Activated T-helper 1 cell treated with anti-CD3 and anti-CD28 coated beads, Interleukin-12 subunit alpha, Interleukin-12 subunit beta, Interleukin-2, Interleukin-4 antibody, amounts not matched to agents 30 ng/mL and 10 ng/mL and 1 ng/mL, durations not matched to agents 14 hours and 24 hours and 36 hours (primary cell): ENCODE measurements around the gene TEX26. TPM values are rescaled to one million over a fixed set of nuclear protein-coding genes. Genes with fewer than 3 reads are reported as not detected.

Experiments used
- DNase-seq: peaks from one replicate; pipeline ENCODE4 v3.0.0; 2021; ENCODE audit warnings: low spot score
- H3K27ac Mint-ChIP-seq: one replicate; pipeline ENCODE4 v1.8.0; 2021; ENCODE audit warnings: mild to moderate bottlenecking, mixed read lengths
- H3K27me3 Mint-ChIP-seq: one replicate; pipeline ENCODE4 v1.8.0; 2022; ENCODE audit warnings: mild to moderate bottlenecking, moderate library complexity, mixed read lengths; ENCODE audit not compliant: insufficient read depth
- H3K36me3 Mint-ChIP-seq: one replicate; pipeline ENCODE4 v1.8.0; 2021; ENCODE audit warnings: low read depth, mixed read lengths
- H3K4me1 Mint-ChIP-seq: one replicate; pipeline ENCODE4 v1.8.0; 2021; ENCODE audit warnings: low read depth, mixed read lengths
- H3K4me3 Mint-ChIP-seq: one replicate; pipeline ENCODE4 v1.8.0; 2021; ENCODE audit warnings: mild to moderate bottlenecking, moderate library complexity, mixed read lengths
- H3K9me3 Mint-ChIP-seq: one replicate; pipeline ENCODE4 v1.8.0; 2021; ENCODE audit warnings: mixed read lengths
- intact Hi-C: fragments of 100-400 bp; cut with micrococcal nuclease; formaldehyde crosslinking; loops from one replicate; pipeline ENCODE4 v1.15.1; 2024
- total RNA-seq: library from RNA; stranded (reverse); gene quantifications from 2 replicates; pipeline ENCODE4 v1.2.3, GENCODE V29; 2022

The TEX26 gene
- total RNA-seq, 1 donor from 2014 or later: not detected

DNA sequence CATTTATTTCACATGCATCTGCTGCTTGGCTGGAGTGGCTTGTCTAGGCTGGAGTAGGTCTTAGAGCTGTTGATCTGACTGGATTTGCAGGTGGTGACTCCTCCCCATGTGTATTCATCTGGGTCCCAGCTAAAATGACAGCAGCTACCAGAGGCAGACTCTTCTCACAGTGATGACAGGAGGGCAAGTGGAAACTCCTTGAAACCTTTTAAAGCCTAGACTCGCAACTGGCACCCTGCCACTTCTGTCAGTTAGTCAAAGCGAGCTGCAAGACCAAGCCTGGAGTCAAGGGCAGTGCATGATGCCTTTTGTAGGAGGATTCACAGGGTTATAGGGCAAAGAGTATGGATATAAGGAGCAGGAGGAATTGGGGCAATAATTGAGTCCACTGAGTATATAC is 65.2 kb downstream of the TEX26 start:
- Mint-ChIP-seq H3K27ac (no peak overlapping the region), H3K36me3 (no peaks in the 10 kb centered on the region)
- intact Hi-C loops: no loop called here

DNA sequence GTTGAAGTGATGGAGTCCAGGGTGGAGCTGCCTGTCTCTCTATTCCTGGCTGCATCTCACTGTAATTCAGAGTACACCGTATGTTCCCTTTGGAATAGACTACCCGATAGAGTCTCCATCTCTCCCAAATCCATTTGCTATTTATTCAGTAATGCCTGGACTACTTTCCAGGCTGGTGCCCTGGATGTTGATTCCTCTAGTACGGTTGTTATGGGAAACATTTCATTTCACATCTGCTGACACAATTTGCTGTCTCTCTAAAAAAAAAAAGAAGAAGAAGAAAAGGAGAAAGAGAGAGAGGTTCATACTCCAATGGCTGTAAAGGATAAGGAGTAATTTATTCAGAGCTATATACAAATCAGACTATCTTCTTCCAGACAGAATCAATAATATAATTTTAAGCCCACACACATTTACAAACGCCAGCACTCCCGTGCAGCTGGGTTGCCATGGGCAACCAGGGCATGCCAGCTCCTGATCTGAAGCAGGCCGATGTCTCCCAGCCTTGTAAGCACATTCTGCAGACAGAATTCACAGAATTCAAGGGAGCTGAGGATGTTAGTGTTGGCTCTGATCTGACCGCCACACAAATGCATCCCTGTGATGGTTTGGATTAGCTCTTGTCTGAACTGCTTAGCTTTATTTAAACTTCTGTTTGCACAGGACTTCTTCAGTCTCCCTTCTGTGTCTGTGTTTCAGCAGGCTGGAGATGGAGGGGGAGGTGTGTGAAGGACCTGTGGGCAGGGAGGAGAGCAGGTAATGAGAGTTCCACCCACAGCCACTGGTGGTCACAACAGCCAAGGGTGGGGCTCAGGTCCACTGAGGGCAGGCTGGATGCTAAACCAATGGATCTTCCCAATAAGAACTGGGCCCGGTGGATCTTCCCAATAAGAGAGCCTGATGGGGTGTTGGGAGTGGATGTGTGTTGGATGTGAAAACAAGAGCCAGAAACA is 66.0 kb downstream of the TEX26 start:
- Mint-ChIP-seq H3K9me3 (no peaks in the 10 kb centered on the region), H3K27ac (no peak overlapping the region), H3K27me3 (peaks cover 14% of the 10 kb centered on the region), H3K4me3 (no peak overlapping the region), H3K4me1 (no peaks in the 10 kb centered on the region), H3K36me3 (no peaks in the 10 kb centered on the region)
- intact Hi-C loops: no loop called here
- DNase-seq: no peak

More for the DNA sequence above, 65.2 kb downstream of the TEX26 start:
- Mint-ChIP-seq H3K4me1 (no peaks in the 10 kb centered on the region), H3K27me3 (peaks cover 17% of the 10 kb centered on the region), H3K4me3 (no peak overlapping the region), H3K9me3 (no peaks in the 10 kb centered on the region)
- no peak for DNase-seq

DNA sequence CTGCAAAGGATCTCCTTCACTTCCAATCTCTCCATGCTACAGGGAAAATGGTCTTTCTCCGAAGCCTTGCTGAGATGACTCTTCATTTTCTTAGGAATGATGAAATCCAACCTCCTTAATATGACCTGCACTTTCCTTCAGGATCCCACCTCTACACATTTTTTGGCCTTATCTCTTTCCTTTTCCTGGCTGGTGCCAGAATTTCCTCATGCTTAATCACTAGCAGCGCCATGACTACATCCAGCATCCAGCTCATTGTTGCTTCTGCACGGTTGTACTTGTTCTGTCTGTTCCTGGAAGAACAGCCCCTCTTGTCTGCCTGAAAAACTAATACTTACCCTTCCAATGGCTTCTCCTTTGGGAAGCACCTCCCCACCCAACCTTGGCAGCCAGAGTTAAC is 68.4 kb downstream of the TEX26 start:
- no peaks in the 10 kb centered on the region for H3K36me3 Mint-ChIP-seq
- H3K4me3 Mint-ChIP-seq: no peak overlapping the region
- no peak overlapping the region for H3K27ac Mint-ChIP-seq
- no peaks in the 10 kb centered on the region for H3K9me3 Mint-ChIP-seq
- no peaks in the 10 kb centered on the region for H3K4me1 Mint-ChIP-seq
- no peak for DNase-seq
- H3K27me3 Mint-ChIP-seq: peaks cover 17% of the 10 kb centered on the region
- intact Hi-C loops: no loop called here

DNA sequence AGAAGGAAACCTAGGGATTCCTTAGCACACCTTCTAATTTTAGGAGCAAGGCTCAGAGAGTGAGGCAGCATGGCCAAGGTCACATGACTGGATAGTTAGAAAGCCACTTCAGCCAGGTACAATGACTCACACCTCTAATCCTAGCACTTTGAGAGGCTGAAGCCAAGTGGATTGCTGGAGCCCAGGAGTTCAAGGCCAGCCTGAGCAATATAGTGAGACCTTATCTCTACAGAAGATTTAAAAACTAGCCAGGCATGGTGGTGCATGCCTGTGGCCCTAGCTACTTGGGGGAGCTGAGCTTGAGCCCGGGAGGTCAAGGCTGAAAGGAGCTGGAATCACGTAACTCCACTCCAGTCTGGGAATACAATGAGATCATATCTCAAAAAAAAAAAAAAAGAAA is 69.2 kb downstream of the TEX26 start:
- Mint-ChIP-seq H3K9me3 (no peaks in the 10 kb centered on the region), H3K4me3 (no peak overlapping the region), H3K36me3 (no peaks in the 10 kb centered on the region), H3K27me3 (peaks cover 17% of the 10 kb centered on the region), H3K4me1 (no peaks in the 10 kb centered on the region), H3K27ac (no peak overlapping the region)
- DNase-seq: no peak
- intact Hi-C loops: no loop called here

DNA sequence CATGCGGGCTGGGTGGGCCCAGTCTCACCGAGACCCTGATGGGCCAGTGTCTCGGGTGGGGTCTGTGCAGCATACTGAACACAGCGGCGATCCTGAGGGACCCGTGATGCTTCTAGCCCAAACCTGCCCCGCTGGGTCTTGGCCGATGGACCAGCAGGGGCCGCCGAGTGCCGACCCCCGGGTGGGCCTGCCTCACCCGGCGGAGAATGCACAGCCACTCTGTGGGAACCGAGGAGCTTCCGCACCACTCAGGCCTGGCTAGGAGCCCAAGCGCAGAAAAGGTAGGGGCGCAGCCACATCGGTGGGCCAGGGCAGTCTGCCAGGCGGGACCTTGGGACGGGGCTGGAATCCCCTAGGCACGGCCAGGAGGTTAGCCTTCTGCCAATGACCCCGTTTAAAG is 72.6 kb downstream of the TEX26 start:
- Mint-ChIP-seq H3K4me3 (no peak overlapping the region), H3K4me1 (peaks cover 6% of the 10 kb centered on the region), H3K27ac (no peak overlapping the region), H3K36me3 (no peaks in the 10 kb centered on the region), H3K27me3 (peaks cover 25% of the 10 kb centered on the region), H3K9me3 (no peaks in the 10 kb centered on the region)
- intact Hi-C loops: no loop called here
- DNase-seq: no peak

DNA sequence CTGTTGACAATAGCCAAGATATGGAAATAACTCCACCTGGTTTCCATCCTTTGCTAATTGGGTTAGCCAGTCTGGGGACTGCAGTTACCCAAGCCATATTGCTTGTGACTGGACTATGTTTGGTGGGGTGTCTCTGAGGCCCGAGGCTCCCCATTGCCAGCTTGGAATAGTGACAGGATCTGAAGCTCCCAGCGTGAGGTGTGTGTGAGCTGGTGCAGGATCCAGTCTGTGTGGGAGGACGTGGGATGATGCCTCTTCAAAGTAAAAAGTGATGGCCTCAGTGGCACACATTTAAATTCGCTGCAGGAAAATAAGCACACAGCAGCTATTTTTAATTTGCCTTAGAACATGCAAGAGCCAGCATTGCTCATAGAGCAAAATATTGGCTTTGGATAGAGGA is 75.0 kb downstream of the TEX26 start:
- no peaks in the 10 kb centered on the region for H3K36me3 Mint-ChIP-seq
- H3K4me3 Mint-ChIP-seq: no peak overlapping the region
- peaks cover 11% of the 10 kb centered on the region for H3K4me1 Mint-ChIP-seq
- H3K27me3 Mint-ChIP-seq: peaks cover 28% of the 10 kb centered on the region
- DNase-seq: no peak
- intact Hi-C loops: no loop called here
- H3K9me3 Mint-ChIP-seq: no peaks in the 10 kb centered on the region
- H3K27ac Mint-ChIP-seq: no peak overlapping the region

DNA sequence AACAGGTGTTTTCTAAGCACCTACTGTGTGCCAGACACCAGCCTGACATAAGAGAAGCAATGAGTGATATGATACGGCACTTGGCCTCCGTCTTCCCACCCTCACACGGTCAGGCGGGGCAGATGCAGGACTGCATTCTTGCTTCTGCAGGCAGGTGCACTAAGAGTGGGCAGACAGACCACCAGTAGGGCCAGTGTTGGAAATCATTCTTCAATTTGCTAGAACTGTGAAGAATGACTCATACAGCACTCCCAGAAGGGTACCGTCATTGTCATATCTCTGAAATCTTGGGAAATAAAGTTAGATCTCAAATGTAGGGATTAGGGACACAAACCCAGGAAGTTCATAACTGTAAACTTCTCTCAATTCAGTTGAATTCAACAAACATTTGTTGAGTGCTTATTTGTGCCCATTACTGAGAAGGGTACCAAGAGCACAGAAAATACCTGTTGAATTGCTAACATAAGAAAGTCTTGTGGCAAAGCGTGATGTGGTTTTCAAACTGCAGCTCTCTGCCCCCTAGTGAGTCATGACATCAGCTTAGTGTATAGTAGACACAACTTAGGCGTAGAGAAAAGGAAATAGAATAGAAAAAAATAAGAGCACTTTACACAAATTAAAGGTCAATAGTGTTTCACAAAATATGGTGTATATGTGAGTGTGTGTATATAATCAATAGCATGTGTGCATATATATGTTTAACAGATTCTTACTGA is 76.1 kb downstream of the TEX26 start:
- DNase-seq: no peak
- Mint-ChIP-seq H3K27ac (no peak overlapping the region), H3K4me3 (no peak overlapping the region), H3K4me1 (peaks cover 11% of the 10 kb centered on the region), H3K9me3 (no peaks in the 10 kb centered on the region), H3K36me3 (no peaks in the 10 kb centered on the region), H3K27me3 (peaks cover 31% of the 10 kb centered on the region)
- intact Hi-C loops: no loop called here

DNA sequence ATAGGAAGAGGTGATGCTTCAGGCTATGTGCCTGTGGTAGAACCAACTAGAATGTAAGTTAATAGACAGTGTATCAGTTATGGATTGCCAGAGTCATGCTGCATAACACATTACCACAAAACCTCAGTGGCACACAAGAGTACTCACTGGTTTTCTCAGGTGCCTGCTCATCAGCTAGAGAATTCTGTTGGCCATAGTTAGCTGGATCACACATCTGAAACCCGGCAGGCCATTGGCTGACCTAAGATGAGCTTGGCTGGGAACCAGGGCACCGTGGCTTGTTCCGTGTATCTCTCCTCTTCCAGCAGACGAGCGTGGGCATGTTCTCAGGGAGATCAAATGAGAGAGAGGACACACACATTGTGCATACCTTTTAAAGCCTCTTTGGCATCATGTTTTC is 76.7 kb downstream of the TEX26 start:
- Mint-ChIP-seq H3K9me3 (no peaks in the 10 kb centered on the region), H3K4me3 (no peak overlapping the region), H3K27me3 (peaks cover 32% of the 10 kb centered on the region), H3K36me3 (no peaks in the 10 kb centered on the region), H3K4me1 (peaks cover 11% of the 10 kb centered on the region), H3K27ac (no peak overlapping the region)
- intact Hi-C loops: no loop called here
- no peak for DNase-seq

DNA sequence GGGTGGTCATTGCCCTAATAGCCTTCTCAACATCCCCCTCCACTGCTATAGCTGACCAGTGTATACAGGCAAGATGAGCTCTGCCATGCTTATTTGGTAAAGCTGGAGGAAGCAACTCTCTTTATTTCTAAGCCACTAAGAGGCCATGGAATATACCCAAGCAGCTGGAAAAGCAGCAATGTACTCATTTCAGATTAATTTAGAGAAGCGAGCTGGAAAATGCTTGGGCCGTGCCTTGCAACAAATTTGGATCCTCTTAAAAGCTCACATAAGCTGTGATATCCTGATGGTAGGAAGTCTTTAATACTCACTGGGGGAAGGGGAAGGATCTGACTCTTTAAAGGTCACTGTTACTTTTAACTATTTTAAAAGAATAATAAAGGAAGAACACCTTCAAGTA is 77.8 kb downstream of the TEX26 start:
- Mint-ChIP-seq H3K4me1 (peaks cover 11% of the 10 kb centered on the region), H3K9me3 (no peaks in the 10 kb centered on the region), H3K27ac (no peak overlapping the region), H3K4me3 (no peak overlapping the region), H3K36me3 (no peaks in the 10 kb centered on the region), H3K27me3 (peaks cover 34% of the 10 kb centered on the region)
- no peak for DNase-seq
- intact Hi-C loops: no loop called here

DNA sequence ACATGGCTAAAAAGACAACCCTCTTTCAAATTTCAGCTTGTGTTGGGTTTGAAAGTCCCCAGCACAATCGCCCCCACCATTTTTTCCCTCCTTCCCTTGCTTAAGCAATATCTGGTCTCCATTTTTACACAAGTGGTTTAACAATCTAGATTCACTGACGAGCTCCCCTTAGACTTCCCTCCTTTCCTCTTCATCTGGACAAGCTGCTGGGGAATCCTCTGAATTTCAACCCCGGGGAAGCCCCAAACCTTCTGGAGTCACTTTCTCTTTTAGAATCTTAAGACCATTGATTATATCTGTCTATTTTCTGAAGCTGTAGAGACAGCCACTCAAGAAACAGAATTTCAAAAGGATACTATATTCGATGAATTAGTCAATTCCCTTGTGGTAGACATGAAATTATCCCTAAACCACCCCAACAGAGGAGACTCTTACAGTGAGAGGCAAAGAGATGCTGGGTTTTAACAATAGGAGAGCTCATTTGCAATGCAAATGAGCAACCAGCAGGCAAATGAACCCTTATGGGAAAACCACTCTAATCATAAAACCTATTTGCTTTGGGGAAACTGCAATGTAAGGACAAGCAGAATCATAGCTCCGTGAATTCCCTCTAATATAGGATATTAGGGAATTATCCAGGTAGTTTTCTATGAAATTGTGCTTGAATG is 78.9 kb downstream of the TEX26 start:
- peaks cover 33% of the 10 kb centered on the region for H3K27me3 Mint-ChIP-seq
- H3K36me3 Mint-ChIP-seq: no peaks in the 10 kb centered on the region
- no peak overlapping the region for H3K4me3 Mint-ChIP-seq
- no peak overlapping the region for H3K27ac Mint-ChIP-seq
- intact Hi-C loops: no loop called here
- H3K4me1 Mint-ChIP-seq: peaks cover 11% of the 10 kb centered on the region
- DNase-seq: no peak
- no peaks in the 10 kb centered on the region for H3K9me3 Mint-ChIP-seq

DNA sequence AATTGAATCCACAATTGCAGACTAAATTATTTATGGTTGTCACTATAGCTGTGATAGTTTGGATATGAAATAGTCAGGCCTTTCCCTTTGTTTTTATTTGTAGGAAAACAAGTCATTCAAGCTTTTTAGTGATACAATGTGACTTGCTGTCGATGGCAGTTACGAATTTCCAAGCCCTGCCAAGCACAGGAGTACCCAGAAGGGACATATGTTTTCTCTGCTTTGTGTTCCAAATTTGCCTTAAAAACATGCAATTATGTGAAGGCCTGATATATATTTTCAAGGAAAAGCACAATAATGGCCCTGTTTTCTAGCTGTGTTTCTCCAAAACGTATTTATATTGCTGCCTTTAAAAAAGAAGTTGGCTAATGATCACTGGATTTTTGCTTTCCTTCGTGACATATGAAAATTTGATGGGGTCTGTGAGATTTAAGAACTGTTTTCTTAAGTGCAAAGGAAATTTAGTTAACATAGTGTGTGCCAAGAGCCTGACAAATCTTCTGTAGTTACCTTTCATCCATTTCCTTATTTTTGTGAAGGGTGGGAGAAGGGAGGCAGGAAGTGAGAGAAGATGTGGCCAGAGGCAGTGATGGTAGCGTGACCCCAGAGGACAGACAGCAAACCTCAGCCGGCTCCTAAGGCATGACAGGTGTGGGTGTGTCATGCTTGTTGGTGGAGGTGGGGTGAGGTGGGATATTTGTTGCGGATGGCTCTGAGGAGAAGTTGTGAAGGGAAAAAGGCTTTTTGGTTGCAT is 79.6 kb downstream of the TEX26 start:
- Mint-ChIP-seq H3K9me3 (no peaks in the 10 kb centered on the region), H3K4me3 (no peak overlapping the region), H3K27me3 (peaks cover 34% of the 10 kb centered on the region), H3K27ac (no peak overlapping the region), H3K36me3 (no peaks in the 10 kb centered on the region), H3K4me1 (peaks cover 11% of the 10 kb centered on the region)
- DNase-seq: no peak
- intact Hi-C loops: no loop called here

DNA sequence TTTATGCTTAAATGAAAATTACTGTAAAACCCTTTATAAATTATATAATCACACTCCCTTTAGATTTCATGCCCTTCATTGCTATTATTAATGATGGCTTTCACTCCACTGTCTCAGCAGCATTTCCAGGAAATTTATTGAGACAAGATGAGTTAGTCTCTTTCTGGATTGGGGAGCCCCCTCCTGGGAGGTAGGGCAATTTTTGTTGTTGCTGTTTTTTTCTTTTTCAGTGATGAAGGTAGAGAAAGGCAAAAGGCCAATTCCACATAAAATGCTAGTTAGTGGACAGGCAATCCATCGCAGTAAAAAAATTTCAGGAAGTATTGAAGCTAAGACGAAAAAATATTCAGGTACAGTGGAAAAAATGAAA is 80.2 kb downstream of the TEX26 start:
- Mint-ChIP-seq H3K4me1 (peaks cover 11% of the 10 kb centered on the region), H3K36me3 (no peaks in the 10 kb centered on the region), H3K27ac (no peak overlapping the region), H3K27me3 (peaks cover 35% of the 10 kb centered on the region), H3K4me3 (no peak overlapping the region), H3K9me3 (no peaks in the 10 kb centered on the region)
- intact Hi-C loops: no loop called here
- DNase-seq: no peak
